T follicular helper cell (primary cell): Measurements from ENCODE around the gene FMR1NB.

Source experiments
- DNase-seq: peaks from one replicate; pipeline ENCODE4 v3.0.0-alpha.2; 2020; ENCODE audit warnings: low read depth

Gene FMR1NB

DNA sequence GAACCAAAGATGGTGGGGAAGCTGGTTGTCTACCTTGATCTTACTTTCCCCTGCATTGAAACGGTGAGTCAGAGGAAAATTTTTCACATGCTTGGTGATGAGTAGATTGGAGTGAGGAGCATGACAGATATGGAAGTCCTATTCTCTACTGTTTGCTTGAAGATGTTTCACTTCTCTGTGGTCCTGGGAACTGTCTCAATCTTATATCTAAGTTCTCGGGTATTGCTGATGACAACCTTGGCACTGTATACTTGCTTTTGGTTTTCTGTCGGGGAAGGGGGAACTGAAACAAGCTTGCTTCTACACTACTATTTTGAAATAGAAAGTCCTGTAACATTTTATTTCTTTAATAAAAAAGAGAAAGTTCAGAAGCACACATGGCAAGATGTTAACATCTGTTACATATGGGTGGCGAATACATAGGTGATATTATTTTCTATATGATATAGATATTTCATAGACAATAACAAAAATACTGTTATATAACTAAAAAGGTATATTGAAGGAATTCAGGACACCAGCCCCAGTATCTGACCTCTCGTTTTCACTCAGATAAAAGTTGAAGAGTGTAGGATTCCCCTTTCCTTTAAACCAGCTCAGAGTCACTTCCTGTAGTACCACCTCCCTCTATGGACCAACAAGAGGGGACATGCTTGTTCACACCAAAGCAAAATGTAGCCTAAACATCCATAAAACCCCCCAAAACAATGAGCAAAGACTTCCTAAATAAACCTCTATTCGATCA is 88.8 kb downstream of the FMR1NB start:
- DNase-seq, result no peak

DNA sequence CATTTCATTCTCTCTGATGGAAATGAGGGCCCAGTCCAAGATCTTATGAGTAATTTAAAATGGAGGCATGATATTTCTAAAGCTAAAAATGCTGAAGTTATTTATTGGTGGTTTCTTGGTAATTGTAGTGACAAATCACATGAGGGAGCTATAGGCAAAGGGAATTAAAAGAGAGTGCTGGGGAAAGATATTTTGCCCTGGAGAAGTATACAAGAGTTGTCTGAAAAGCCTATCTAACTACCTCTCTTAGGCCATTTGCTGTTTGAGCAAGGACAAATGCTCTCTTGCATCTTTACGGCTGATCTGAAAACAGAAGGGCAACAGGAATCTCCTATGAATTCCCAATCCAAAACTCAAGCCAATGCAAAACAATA is 89.4 kb downstream of the FMR1NB start:
- no peak for DNase-seq
